ENCODE data around the gene FCRLA.
A peak's percentile ranks its signal among the peaks of the same experiment; 100 is the strongest.
"Not testable (repeated sequence)": the region's sequence is repeated elsewhere in the genome, so short reads cannot be mapped to it uniquely, and the experiment has no call there.

Gene FCRLA

GRCh38 chr1:161720422-161720821 lies 13.4 kb downstream of the FCRLA start:
- Histone ChIP-seq H3K9me3 (no peaks in the 10 kb centered on the region), H3K4me1 (ENCODE audit: control insufficient read depth in 1 of 2, insufficient read depth in 1 of 2, low read depth in 1 of 2, low read length in 1 of 2) (no peaks in the 10 kb centered on the region), H3K36me3 (no peaks in the 10 kb centered on the region), H3K27me3 (peaks cover 71% of the 10 kb centered on the region), H3K4me3 (ENCODE audit: low read depth in 1 of 2, low read length in 1 of 2) (no peak overlapping the region), H3K27ac (no peak overlapping the region)
- TF ChIP-seq CTCF (IDR thresholded peaks at IDR 0.05): no peak

- Histone ChIP-seq H3K4me3 (ENCODE audit: low read depth in 1 of 2, low read length in 1 of 2) (no peak within 1 kb of the TSS), H3K27me3 (peaks cover 71% of the 10 kb centered on the region), H3K27ac (no peak within 1 kb of the TSS)
Measured at GRCh38 chr1:161720956-161721737, 14.1 kb downstream of the FCRLA start, which contains the start of gene FCRLB. FCRLB (plus strand) TSS chr1:161721544; CDS start chr1:161722673, 1,129 bp downstream.

GRCh38 chr1:161721738-161722343 lies 14.8 kb downstream of the FCRLA start:
- Histone ChIP-seq H3K36me3 (no peaks in the 10 kb centered on the region), H3K9me3 (no peaks in the 10 kb centered on the region), H3K27ac (no peak overlapping the region), H3K4me3 (ENCODE audit: low read depth in 1 of 2, low read length in 1 of 2) (no peak overlapping the region), H3K27me3 (peaks cover 71% of the 10 kb centered on the region), H3K4me1 (ENCODE audit: control insufficient read depth in 1 of 2, insufficient read depth in 1 of 2, low read depth in 1 of 2, low read length in 1 of 2) (peaks cover 13 to 14% of the 10 kb centered on the region in 2 experiments)
- no peak for TF ChIP-seq CTCF (IDR thresholded peaks at IDR 0.05)

More at GRCh38 chr1:161720956-161721737, 14.1 kb downstream of the FCRLA start, which contains the start of gene FCRLB:
- peaks cover 6 to 7% of the 10 kb centered on the region in 2 experiments for H3K4me1 ChIP-seq (ENCODE audit: control insufficient read depth in 1 of 2, insufficient read depth in 1 of 2, low read depth in 1 of 2, low read length in 1 of 2)
- no peaks in the 10 kb centered on the region for H3K9me3 ChIP-seq
- H3K36me3 ChIP-seq: no peaks in the 10 kb centered on the region
- TF ChIP-seq CTCF (IDR thresholded peaks at IDR 0.05): no peak

DNA sequence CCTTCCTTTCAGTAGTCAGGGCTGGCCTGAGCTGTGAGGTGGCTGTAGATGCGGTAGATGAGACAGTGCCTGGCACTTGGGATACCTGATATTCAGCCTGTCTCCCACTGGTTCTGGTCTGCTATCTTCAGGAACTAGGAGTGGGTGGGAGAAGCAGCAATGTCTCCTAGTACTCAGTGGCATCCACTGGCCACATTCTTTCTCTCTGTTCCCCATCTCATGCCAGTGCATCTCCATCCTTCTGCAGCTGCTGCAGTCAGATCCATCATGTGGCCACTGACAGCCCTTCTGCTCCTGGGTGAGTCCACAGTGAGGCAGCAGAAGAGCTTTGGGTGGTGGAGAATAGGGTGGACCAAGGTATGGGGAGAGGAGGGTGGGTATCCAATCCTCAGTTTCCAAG lies 15.4 kb downstream of the FCRLA start:
- no peaks in the 10 kb centered on the region for H3K36me3 ChIP-seq
- H3K27ac ChIP-seq: no peak overlapping the region
- H3K9me3 ChIP-seq: no peaks in the 10 kb centered on the region
- H3K4me1 ChIP-seq (ENCODE audit: control insufficient read depth in 1 of 2, insufficient read depth in 1 of 2, low read depth in 1 of 2, low read length in 1 of 2): peaks cover 17% of the 10 kb centered on the region in 2 experiments
- H3K27me3 ChIP-seq: peaks cover 73% of the 10 kb centered on the region
- TF ChIP-seq CTCF (IDR thresholded peaks at IDR 0.05): no peak
- no peak overlapping the region for H3K4me3 ChIP-seq (ENCODE audit: low read depth in 1 of 2, low read length in 1 of 2)

DNA sequence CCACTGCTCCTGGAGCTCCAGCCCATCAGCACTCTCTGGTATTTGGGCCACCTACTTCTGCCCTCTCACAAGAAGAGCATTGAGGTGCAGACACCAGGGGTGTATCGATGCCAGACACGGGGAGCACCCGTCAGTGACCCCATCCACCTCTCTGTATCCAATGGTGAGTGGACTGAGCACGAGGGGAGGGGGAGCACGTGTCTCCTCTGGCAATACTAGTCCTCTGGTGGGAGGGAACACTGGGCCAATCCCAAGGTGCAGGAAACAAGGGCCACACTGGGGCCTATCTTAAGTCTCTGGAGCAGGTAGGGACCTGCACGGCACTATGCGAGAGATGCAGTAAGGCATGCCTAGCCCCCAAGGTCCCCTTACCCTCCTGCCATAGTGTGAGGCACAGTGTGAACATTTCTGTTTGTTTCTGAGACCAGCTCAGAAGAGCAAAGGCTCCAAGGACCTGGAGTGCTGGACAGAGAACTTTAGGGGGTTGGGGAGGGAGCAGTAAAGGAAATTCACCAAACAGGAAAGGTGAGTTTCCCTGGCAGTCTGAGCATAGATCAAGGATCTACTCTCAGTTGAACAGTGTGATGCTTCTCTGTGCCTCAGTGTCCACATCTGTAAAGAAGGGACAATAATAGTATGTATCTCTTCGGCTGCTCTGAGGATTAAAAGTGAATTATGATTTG lies 16.6 kb downstream of the FCRLA start:
- Histone ChIP-seq H3K4me3 (ENCODE audit: low read depth in 1 of 2, low read length in 1 of 2) (no peak overlapping the region), H3K4me1 (ENCODE audit: control insufficient read depth in 1 of 2, insufficient read depth in 1 of 2, low read depth in 1 of 2, low read length in 1 of 2) (peaks cover 19 to 20% of the 10 kb centered on the region in 2 experiments), H3K27ac (no peak overlapping the region), H3K9me3 (no peaks in the 10 kb centered on the region), H3K36me3 (no peaks in the 10 kb centered on the region), H3K27me3 (peaks cover 85% of the 10 kb centered on the region)
- TF ChIP-seq CTCF (IDR thresholded peaks at IDR 0.05): no peak

DNA sequence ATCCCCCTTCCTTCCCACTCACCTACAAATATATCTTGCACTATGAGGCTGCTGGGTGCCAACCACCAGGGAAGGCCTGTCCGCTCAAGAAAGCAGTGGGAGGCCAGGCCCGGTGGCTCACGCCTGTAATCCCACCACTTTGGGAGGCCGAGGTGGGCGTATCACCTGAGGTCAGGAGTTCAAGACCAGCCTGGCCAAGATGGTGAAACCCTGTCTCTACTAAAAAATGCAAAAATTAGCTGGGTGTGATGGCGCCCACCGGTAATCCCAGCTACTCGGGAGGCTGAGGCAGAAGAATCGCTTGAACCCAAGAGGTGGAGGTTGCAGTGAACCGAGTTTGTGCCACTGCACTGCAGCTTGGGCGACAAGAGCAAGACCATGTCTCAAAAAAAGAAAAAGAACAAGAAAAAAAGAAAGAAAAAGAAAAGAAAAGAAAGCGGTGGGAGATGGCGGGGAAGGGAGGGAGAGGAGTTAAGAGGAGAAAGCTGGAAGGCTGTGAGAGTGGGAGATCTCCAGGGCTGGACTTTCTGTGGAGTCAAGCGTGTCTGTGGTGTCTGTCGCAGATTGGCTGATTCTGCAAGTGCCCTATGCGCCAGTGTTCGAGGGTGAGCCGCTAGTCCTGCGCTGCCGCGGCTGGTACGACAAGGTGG lies 18.4 kb downstream of the FCRLA start:
- not testable (repeated sequence) for H3K36me3 ChIP-seq, H3K9me3 ChIP-seq, H3K27ac ChIP-seq
- Histone ChIP-seq H3K4me1 (ENCODE audit: control insufficient read depth in 1 of 2, insufficient read depth in 1 of 2, low read depth in 1 of 2, low read length in 1 of 2) (peaks cover 19 to 20% of the 10 kb centered on the region in 2 experiments), H3K27me3 (peaks cover 100% of the 10 kb centered on the region), H3K4me3 (ENCODE audit: low read depth in 1 of 2, low read length in 1 of 2) (peak overlapping the region; percentile 78 to 82)
